Ammon's horn (tissue), 1 donor: Measurements from ENCODE around the gene PNMA1.

Source experiments
- DNase-seq: peaks from one replicate; pipeline ENCODE4 v3.0.0-alpha.2; 2016; ENCODE audit warnings: low spot score

Gene PNMA1

GRCh38 chr14:73663548-73664212, 50.5 kb downstream of the PNMA1 start:
- DNase-seq = no peak

GRCh38 chr14:73662487-73662943, 51.7 kb downstream of the PNMA1 start:
- peak; percentile 19 for DNase-seq

- DNase-seq = no peak
Measured at GRCh38 chr14:73661872-73662271, 52.3 kb downstream of the PNMA1 start.
